ENCODE data around the gene RPS17. TPM values are rescaled to one million over a fixed set of nuclear protein-coding genes. Genes with fewer than 3 reads are reported as not detected.
"Not testable (repeated sequence)": the region's sequence is repeated elsewhere in the genome, so short reads cannot be mapped to it uniquely, and the experiment has no call there.

RPS17 gene
- total RNA-seq, 3 donors from 2014 or later, result 2,990 to 3,578 (median 3,066) TPM

- H3K36me3 Mint-ChIP-seq (ENCODE audit: insufficient read depth), result peaks cover 49% of the 10 kb centered on the region
These were observed 2.8 kb downstream of the RPS17 start for GRCh38 chr15:82537351-82537908.

GRCh38 chr15:82536409-82537350, 3.6 kb downstream of the RPS17 start:
- H3K4me1 Mint-ChIP-seq (ENCODE audit: low read depth), result peaks cover 32% of the 10 kb centered on the region
- H3K36me3 Mint-ChIP-seq (ENCODE audit: insufficient read depth), result peaks cover 49% of the 10 kb centered on the region
- H3K27me3 Mint-ChIP-seq (ENCODE audit: low read depth), result no peaks in the 10 kb centered on the region
- ATAC-seq (no peak), DNase-seq (no peak)
- no peaks in the 10 kb centered on the region for H3K9me3 Mint-ChIP-seq
- peak overlapping the region; percentile 97 for H3K4me3 Mint-ChIP-seq

More at GRCh38 chr15:82537351-82537908, 2.8 kb downstream of the RPS17 start:
- Mint-ChIP-seq H3K4me1 (ENCODE audit: low read depth) (peaks cover 32% of the 10 kb centered on the region), H3K4me3 (peak overlapping the region; percentile 97), H3K27me3 (ENCODE audit: low read depth) (no peaks in the 10 kb centered on the region), H3K9me3 (no peaks in the 10 kb centered on the region)
- DNase-seq (no peak), ATAC-seq (no peak)

- Mint-ChIP-seq H3K9me3 (no peaks in the 10 kb centered on the region), H3K4me1 (ENCODE audit: low read depth) (peaks cover 31% of the 10 kb centered on the region), H3K36me3 (ENCODE audit: insufficient read depth) (peaks cover 49% of the 10 kb centered on the region), H3K4me3 (peak overlapping the region; percentile 33), H3K27me3 (ENCODE audit: low read depth) (no peaks in the 10 kb centered on the region)
- ATAC-seq, result no peak
- no peak for DNase-seq
These were observed 4.5 kb downstream of the RPS17 start for GRCh38 chr15:82535566-82536408.

GRCh38 chr15:82535151-82535550, 5.1 kb downstream of the RPS17 start:
- H3K4me3 Mint-ChIP-seq; DNase-seq; H3K9me3 Mint-ChIP-seq; ATAC-seq; H3K27me3 Mint-ChIP-seq (ENCODE audit: low read depth): not testable (repeated sequence)
- Mint-ChIP-seq H3K4me1 (ENCODE audit: low read depth) (peaks cover 30% of the 10 kb centered on the region), H3K36me3 (ENCODE audit: insufficient read depth) (peaks cover 49% of the 10 kb centered on the region)

GRCh38 chr15:82534457-82534861, 5.8 kb downstream of the RPS17 start:
- Mint-ChIP-seq H3K4me1 (ENCODE audit: low read depth) (peaks cover 30% of the 10 kb centered on the region), H3K36me3 (ENCODE audit: insufficient read depth) (peaks cover 44% of the 10 kb centered on the region)
- H3K27me3 Mint-ChIP-seq (ENCODE audit: low read depth); H3K4me3 Mint-ChIP-seq; ATAC-seq; DNase-seq; H3K9me3 Mint-ChIP-seq: not testable (repeated sequence)

- Mint-ChIP-seq H3K4me1 (ENCODE audit: low read depth) (peaks cover 28% of the 10 kb centered on the region), H3K4me3 (no peak overlapping the region), H3K27me3 (ENCODE audit: low read depth) (no peaks in the 10 kb centered on the region), H3K36me3 (ENCODE audit: insufficient read depth) (peaks cover 37% of the 10 kb centered on the region), H3K9me3 (no peaks in the 10 kb centered on the region)
- DNase-seq (no peak), ATAC-seq (no peak)
These were observed 6.5 kb downstream of the RPS17 start for GRCh38 chr15:82533801-82534200.

GRCh38 chr15:82532991-82533481, 7.2 kb downstream of the RPS17 start:
- DNase-seq (no peak), ATAC-seq (no peak)
- Mint-ChIP-seq H3K4me3 (no peak overlapping the region), H3K4me1 (ENCODE audit: low read depth) (peaks cover 25% of the 10 kb centered on the region), H3K9me3 (no peaks in the 10 kb centered on the region), H3K36me3 (ENCODE audit: insufficient read depth) (peaks cover 33% of the 10 kb centered on the region), H3K27me3 (ENCODE audit: low read depth) (no peaks in the 10 kb centered on the region)

GRCh38 chr15:82532383-82532990, 7.8 kb downstream of the RPS17 start:
- Mint-ChIP-seq H3K9me3 (no peaks in the 10 kb centered on the region), H3K4me3 (no peak overlapping the region), H3K4me1 (ENCODE audit: low read depth) (peaks cover 20% of the 10 kb centered on the region), H3K27me3 (ENCODE audit: low read depth) (no peaks in the 10 kb centered on the region), H3K36me3 (ENCODE audit: insufficient read depth) (peaks cover 27% of the 10 kb centered on the region)
- ATAC-seq (no peak), DNase-seq (no peak)

GRCh38 chr15:82531496-82532382, 8.5 kb downstream of the RPS17 start:
- H3K4me1 Mint-ChIP-seq (ENCODE audit: low read depth), result peaks cover 12% of the 10 kb centered on the region
- DNase-seq, result no peak
- peaks cover 2% of the 10 kb centered on the region for H3K27me3 Mint-ChIP-seq (ENCODE audit: low read depth)
- H3K4me3 Mint-ChIP-seq, result no peak overlapping the region
- H3K9me3 Mint-ChIP-seq, result no peaks in the 10 kb centered on the region
- no peak for ATAC-seq
- peaks cover 21% of the 10 kb centered on the region for H3K36me3 Mint-ChIP-seq (ENCODE audit: insufficient read depth)

GRCh38 chr15:82530606-82531379, 9.5 kb downstream of the RPS17 start:
- Mint-ChIP-seq H3K27me3 (ENCODE audit: low read depth) (peaks cover 2% of the 10 kb centered on the region), H3K9me3 (no peaks in the 10 kb centered on the region), H3K4me3 (peak overlapping the region; percentile 63), H3K4me1 (ENCODE audit: low read depth) (peaks cover 6% of the 10 kb centered on the region), H3K36me3 (ENCODE audit: insufficient read depth) (peaks cover 12% of the 10 kb centered on the region)
- DNase-seq (peak; percentile 59), ATAC-seq (peak; percentile 77)

- no peak for DNase-seq
- peaks cover 7% of the 10 kb centered on the region for H3K36me3 Mint-ChIP-seq (ENCODE audit: insufficient read depth)
- H3K4me3 Mint-ChIP-seq, result no peak overlapping the region
- ATAC-seq, result no peak
- H3K4me1 Mint-ChIP-seq (ENCODE audit: low read depth), result peaks cover 6% of the 10 kb centered on the region
- peaks cover 2% of the 10 kb centered on the region for H3K27me3 Mint-ChIP-seq (ENCODE audit: low read depth)
- no peaks in the 10 kb centered on the region for H3K9me3 Mint-ChIP-seq
These were observed 10.3 kb downstream of the RPS17 start for GRCh38 chr15:82530006-82530405.

GRCh38 chr15:82513587-82513986, 26.7 kb downstream of the RPS17 start:
- not testable (repeated sequence) for H3K27me3 Mint-ChIP-seq (ENCODE audit: low read depth); H3K9me3 Mint-ChIP-seq; H3K36me3 Mint-ChIP-seq (ENCODE audit: insufficient read depth); ATAC-seq; H3K4me3 Mint-ChIP-seq; H3K4me1 Mint-ChIP-seq (ENCODE audit: low read depth); DNase-seq
